Activated CD4-positive, CD25-positive, alpha-beta regulatory T cell treated with anti-CD3 and anti-CD28 coated beads, Interleukin-2, amount 50 U/mL, for 72 hours (primary cell): ENCODE data around the gene LITAF.
"Not testable (repeated sequence)": the region's sequence is repeated elsewhere in the genome, so short reads cannot be mapped to it uniquely, and the experiment has no call there.

Experiments
- DNase-seq: peaks from one replicate; pipeline ENCODE4 v3.0.0; 2021

The LITAF gene

DNA sequence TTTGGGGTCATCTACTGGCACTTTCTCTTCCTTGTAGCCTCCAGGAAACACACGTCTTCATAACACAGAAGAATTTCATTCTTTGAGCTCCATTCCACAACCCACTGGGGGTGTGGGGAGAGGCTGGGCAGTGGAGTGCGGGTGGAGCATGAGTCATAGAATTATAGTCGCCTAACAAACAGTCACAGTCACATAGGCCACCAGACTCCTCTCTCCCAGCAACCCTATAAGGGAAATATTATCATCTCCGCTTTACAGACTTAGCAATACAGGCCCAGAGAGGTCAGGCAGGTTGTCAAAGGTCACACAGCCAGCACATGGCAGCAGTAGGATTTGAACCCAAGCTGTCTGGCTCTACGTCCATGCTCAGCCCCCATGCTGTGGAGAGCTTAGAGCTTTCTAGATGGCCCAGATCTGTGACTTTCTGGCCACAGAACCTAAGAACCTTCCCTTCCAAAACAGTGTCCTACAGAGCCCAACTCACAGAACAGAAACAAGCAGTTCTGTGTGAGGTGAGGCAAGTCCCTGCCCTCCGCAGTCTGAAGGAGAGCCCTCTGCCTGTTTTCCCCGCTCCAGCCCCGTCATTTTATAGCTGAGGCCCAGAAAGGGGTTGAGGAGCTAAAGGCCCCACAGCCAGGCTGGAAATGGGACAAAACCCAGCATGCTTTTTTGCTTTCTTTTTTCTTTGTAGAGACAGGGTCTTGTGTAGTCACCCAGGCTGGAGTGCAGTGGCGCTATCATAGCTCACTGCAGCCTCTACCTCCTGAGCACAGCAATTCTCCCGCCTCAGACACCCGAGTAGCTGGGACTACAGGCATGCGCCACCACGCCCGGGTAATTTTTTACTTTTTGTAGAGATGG lies 10.7 kb upstream of the LITAF start:
- DNase-seq: no peak

- DNase-seq: no peak
These were observed 10.0 kb upstream of the LITAF start for GRCh38 chr16:11596572-11597226.

- no peak for DNase-seq
These were observed 6.9 kb upstream of the LITAF start for GRCh38 chr16:11593581-11593980.

- DNase-seq: not testable (repeated sequence)
These were observed 6.4 kb upstream of the LITAF start for GRCh38 chr16:11593076-11593475.

DNA sequence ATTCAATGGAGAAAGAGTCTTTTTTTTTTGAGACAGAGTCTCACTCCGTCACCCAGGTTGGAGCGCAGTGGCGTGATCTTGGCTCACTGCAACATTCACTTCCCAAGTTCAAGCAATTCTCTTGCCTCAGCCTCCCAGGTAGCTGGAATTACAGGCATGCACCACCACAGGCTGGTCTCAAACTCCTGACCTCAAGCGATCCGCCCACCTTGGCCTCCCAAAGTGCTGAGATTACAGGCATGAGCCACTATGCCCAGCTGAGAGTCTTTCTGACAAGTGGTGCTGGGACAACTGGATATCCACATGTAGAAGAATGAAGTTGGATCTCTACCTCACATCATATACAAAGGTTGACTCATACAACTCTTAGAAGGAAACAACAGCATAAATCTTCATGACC lies 4.9 kb upstream of the LITAF start:
- not testable (repeated sequence) for DNase-seq

DNA sequence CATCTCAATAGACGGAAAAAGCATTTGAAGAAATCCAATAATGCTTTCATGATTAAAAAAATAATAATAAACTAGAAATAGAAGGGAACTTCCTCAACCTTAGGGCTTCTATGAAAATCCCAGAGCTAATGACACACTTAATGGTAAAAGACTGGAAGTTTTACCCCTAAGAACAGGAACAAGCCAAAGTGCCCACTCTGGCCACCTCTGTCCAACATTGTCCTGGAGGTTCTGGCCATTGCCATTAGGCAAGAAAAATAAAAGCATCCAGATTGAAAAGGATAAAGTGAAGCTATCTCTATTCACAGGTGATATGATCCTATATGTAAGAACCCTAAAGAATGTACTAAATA lies 2.5 kb upstream of the LITAF start:
- no peak for DNase-seq

- no peak for DNase-seq
These were observed 1.8 kb upstream of the LITAF start for GRCh38 chr16:11588321-11589197.

- DNase-seq: no peak
These were observed 1.0 kb upstream of the LITAF start for GRCh38 chr16:11587643-11588247.

DNA sequence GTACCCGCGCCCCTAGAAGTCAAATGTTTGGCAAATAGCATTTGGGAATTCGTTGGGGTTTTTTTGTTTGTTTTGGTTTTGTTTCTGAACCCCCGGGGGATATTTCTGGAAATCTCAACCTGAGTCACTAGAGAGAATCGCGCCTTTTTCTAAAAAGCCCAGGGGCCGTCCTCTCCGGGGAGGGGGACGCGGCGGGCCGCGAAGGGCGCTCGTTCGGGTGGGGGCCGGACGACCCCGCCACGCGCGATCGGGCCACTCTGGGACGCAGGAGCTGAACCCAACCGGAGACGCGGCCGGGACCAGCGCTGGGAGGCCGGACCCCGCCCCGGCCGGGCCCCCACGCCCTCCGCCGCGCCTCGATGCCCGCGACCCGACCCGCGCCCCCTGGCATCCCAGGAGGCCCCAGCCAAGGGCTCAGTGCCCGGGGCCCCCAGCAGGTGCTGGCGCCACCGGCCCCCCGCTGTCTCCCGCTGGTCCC lies 302 bp downstream of the LITAF start:
- DNase-seq: no peak

DNA sequence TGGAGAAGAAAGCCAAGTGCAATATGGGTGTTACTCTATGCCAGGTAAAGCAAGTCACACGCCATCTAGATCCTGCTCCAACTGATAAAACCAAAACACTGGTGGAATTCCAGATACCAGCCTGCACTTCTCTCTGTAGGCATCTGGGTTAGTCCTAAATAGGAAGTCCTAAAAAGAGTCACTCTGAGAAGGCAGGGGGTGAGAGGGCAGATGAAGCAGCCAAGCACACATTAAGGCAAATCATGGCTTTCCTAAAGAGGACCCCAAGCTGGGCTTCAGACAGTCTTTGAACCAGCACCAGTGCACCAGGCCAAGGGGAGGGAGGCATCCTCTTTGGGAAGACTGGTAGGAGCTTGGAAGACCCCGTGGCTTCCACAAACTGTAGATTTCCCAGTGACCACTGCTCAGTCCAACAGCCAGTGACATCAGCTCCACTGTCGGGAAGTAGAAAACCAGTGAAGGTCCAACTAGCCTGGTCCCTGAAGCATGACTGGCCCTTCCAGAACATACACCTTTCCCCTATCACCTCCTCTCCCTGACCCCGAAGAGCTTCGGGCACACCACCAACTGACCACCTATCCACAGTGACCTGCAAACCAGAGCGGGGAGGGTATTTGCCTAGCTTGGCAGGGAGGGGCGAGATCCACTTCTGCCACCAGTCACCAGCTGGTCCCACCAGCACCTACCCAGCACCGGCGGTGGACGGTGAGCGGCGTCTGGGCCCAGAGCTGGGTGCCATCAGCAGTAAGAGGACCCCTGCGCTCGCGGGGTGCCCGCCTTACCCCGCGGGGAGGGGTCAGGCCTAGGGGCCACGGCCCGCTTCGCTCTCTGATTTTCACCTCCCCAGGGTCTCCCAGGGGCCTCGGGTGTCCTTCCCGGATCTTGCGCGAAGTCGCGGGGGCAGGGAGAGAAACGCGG lies 1.0 kb downstream of the LITAF start:
- DNase-seq: peak; percentile 40

GRCh38 chr16:11583889-11584565 lies 2.7 kb downstream of the LITAF start:
- DNase-seq: no peak

DNA sequence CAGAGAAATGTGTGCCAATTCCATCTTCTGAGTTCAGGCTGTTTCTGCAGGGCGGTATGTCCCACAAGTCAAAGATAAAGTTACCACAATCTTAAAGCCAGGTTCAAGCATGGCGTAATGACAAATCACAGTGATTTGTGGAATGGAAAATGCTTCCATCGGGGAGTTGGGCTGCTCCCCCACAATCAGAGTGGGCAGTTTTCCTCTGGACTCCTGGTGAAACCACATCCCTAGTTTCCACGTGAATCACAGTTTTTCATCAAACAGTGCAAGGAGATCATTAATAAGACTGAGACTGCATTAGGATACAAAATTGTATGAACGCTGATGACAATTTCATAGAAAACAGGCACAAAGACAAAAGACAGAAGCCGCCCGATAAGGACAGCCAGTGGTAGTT lies 3.6 kb downstream of the LITAF start:
- DNase-seq: no peak

- DNase-seq: no peak
These were observed 4.4 kb downstream of the LITAF start for GRCh38 chr16:11582157-11582814.

GRCh38 chr16:11581678-11582077 lies 5.0 kb downstream of the LITAF start:
- DNase-seq: no peak

DNA sequence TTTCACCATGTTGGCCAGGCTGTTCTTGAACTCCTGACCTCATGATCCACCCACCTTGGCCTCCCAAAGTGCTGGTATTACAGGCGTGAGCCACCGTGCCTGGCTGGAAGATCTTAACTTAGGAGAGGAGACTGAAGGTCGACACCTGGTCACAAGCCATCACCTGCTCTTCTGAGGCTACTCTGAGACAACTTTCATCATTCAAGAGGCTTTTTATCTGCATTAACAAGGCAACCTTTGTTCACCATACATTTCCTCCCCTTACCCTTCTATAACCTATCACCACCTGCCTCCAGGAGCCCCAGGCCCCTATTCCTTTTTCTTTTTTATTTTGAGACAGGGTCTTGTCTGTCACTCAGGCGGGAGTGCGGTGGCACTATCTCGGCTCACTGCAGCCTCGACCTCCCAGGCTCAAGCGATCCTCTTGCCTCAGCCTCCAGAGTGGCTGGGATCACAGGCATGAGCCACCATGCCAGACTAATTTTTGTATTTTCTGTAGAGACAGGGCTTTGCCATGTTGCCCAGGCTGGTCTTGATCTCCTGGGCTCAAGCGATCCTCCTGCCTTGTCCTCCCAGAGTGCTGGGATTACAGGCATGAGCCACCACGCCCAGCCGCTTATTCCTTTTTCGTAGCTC lies 6.2 kb downstream of the LITAF start:
- no peak for DNase-seq

GRCh38 chr16:11577290-11577660 lies 9.4 kb downstream of the LITAF start:
- DNase-seq: not testable (repeated sequence)

- no peak for DNase-seq
These were observed 10.1 kb downstream of the LITAF start for GRCh38 chr16:11576427-11577289.

GRCh38 chr16:11575223-11575589 lies 11.5 kb downstream of the LITAF start:
- no peak for DNase-seq

GRCh38 chr16:11572301-11572995 lies 14.3 kb downstream of the LITAF start:
- no peak for DNase-seq
